G401.6 (cell line): ENCODE data around the gene PALS2.

Experiments used
- FAIRE-seq: peaks from 2 replicates; lab custom pipeline; 2012; peaks lifted over from hg19 to GRCh38; lab: Jason Lieb, UNC

Gene PALS2

GRCh38 chr7:24572997-24573553 lies at the start of gene PALS2:
TSS of gene PALS2 (plus strand) at chr7:24573452. CDS start at chr7:24623668, 50,216 bp downstream.
- no peak for FAIRE-seq

GRCh38 chr7:24531255-24531654 lies 42.0 kb upstream of the PALS2 start:
- FAIRE-seq, result no peak

- FAIRE-seq, result no peak
Measured at GRCh38 chr7:24536682-24537081, 36.6 kb upstream of the PALS2 start.

- FAIRE-seq, result no peak
Measured at GRCh38 chr7:24540956-24541355, 32.3 kb upstream of the PALS2 start.

GRCh38 chr7:24545215-24545614 lies 28.0 kb upstream of the PALS2 start:
- no peak for FAIRE-seq

GRCh38 chr7:24548390-24548789 lies 24.9 kb upstream of the PALS2 start:
- FAIRE-seq, result no peak

GRCh38 chr7:24549991-24550390 lies 23.3 kb upstream of the PALS2 start:
- no peak for FAIRE-seq

GRCh38 chr7:24555184-24555583 lies 18.1 kb upstream of the PALS2 start:
- no peak for FAIRE-seq

- FAIRE-seq, result no peak
Measured at GRCh38 chr7:24555719-24556118, 17.5 kb upstream of the PALS2 start.

GRCh38 chr7:24560772-24561171 lies 12.5 kb upstream of the PALS2 start:
- FAIRE-seq, result no peak

GRCh38 chr7:24566274-24566673 lies 7.0 kb upstream of the PALS2 start:
- no peak for FAIRE-seq

- FAIRE-seq, result no peak
Measured at GRCh38 chr7:24570983-24571382, 2.3 kb upstream of the PALS2 start.

GRCh38 chr7:24572016-24572392 lies 1.2 kb upstream of the PALS2 start:
- FAIRE-seq, result no peak

- no peak for FAIRE-seq
Measured at GRCh38 chr7:24572393-24572996, 757 bp upstream of the PALS2 start.

GRCh38 chr7:24573554-24574338 lies 494 bp downstream of the PALS2 start:
- no peak for FAIRE-seq

GRCh38 chr7:24574386-24574785 lies 1.1 kb downstream of the PALS2 start:
- no peak for FAIRE-seq

- FAIRE-seq, result no peak
Measured at GRCh38 chr7:24574950-24575349, 1.7 kb downstream of the PALS2 start.

- peak; percentile 98 for FAIRE-seq
Measured at GRCh38 chr7:24576171-24577025, 3.1 kb downstream of the PALS2 start.

- no peak for FAIRE-seq
Measured at GRCh38 chr7:24578052-24578451, 4.8 kb downstream of the PALS2 start.

GRCh38 chr7:24580283-24580946 lies 7.2 kb downstream of the PALS2 start:
- no peak for FAIRE-seq

- peak; percentile 83 for FAIRE-seq
Measured at GRCh38 chr7:24582166-24582565, 8.9 kb downstream of the PALS2 start.

GRCh38 chr7:24587853-24588252 lies 14.6 kb downstream of the PALS2 start:
- no peak for FAIRE-seq
